GM12873 (cell line): ENCODE results near the gene PKP1.

Experiments
- TF ChIP-seq, protein P1 (sequence below): IDR thresholded peaks from 2 replicates; pipeline ENCODE4 v1.5.1; 2012; ENCODE audit warnings: low read depth, mild to moderate bottlenecking, moderate library complexity, low read length, control low read depth; ENCODE audit not compliant: insufficient read depth; ENCODE audit errors: missing control alignments

PKP1 gene

DNA sequence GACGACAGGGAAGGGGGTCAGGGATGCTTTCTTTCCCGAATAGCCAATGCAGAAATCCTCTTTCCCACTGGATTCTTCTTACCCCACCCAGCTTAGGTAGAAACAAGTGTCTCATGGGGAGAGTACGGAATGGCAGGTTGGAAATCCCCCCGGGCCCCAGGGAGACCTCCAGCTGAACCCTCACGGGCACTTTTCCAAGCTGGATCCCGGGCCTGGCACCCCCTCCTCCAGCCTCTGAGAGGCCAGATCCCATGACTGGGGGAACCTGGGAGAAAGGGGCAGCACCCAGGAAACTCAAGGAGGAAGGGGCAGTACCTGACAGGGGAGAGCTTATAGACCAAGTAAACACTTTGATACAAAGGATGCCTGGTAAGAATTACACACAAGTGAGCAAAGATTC, 1.3 kb downstream of the PKP1 start:
- TF ChIP-seq, protein P1, sequence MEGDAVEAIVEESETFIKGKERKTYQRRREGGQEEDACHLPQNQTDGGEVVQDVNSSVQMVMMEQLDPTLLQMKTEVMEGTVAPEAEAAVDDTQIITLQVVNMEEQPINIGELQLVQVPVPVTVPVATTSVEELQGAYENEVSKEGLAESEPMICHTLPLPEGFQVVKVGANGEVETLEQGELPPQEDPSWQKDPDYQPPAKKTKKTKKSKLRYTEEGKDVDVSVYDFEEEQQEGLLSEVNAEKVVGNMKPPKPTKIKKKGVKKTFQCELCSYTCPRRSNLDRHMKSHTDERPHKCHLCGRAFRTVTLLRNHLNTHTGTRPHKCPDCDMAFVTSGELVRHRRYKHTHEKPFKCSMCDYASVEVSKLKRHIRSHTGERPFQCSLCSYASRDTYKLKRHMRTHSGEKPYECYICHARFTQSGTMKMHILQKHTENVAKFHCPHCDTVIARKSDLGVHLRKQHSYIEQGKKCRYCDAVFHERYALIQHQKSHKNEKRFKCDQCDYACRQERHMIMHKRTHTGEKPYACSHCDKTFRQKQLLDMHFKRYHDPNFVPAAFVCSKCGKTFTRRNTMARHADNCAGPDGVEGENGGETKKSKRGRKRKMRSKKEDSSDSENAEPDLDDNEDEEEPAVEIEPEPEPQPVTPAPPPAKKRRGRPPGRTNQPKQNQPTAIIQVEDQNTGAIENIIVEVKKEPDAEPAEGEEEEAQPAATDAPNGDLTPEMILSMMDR, result no peak

DNA sequence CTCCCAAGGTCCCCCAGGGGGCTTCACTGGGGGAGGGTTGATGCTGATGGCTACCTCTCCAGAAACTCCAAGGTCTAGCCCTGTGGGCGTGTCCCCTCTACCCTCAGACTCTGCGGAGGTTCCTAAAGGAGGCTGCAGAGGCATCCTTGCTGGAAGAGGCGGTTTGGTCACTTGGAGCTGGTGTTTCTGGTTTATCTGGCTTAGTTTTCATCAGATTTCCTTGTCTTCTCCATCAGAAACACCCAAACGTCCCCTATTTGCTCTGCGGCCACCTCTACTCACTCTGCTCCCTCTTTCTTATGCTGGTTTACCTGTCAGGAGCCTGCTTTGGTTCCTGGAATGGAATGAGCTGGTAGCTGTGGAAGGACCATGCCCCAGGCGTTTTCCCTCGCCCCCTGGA, 2.5 kb downstream of the PKP1 start:
- TF ChIP-seq, protein P1, result no peak

DNA sequence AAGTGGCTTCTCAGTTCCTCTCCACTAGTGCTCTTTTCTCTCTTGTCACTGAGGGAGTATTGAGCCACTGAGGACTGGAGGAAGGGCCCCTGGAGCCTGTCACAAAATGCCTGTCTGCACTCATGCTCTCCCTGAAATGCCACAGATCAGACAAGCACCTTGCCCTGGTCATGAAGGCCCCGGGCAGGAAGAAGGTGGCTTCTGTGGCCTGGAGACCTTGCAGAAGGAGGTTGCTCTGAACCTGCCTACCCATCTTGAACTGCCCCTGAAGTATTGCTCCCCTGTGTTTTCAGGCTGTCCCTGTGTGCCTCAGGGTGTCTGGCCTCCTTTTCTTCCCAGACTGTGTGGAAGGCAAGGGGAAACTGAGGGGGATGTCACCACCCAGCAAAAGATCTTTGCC, 3.1 kb downstream of the PKP1 start:
- TF ChIP-seq, protein P1, result no peak

DNA sequence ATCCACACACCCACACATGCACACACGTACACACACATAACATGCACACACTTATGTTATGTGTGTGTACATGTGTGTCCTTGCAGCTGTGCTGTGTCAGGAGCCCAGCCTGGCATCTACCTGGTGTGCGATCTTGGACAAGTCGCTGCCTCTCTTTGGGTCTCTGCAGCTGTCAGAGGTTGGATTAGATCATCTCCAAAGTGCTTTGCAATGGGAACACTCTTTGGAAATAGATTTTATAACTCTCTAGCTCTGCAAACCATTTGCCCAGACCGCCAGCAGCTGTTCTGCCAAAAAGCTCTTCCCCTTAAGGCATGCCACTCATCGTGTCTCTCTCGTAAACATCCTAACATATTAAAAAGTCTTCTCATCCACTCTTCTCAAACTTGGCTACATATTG, 4.7 kb downstream of the PKP1 start:
- TF ChIP-seq, protein P1, result no peak

DNA sequence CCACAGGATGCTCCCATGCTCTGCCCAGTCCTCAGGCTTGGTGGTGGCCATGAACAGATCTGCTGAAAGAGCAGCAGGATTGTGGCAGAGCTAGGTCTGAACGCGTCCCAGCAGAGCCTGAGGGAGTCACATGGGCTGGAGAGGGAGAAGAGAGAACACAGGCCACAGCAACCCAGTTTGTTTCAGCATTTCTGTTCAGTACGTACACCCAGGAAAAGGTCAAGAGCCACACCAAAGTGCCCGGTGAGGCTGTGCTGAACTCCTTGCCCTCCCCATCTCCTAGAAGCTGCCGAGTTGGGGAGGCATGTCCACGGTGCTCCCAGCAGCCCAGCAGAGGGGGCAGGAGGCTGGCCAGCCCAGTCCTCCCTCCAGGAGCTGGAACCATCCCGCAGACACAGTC, 5.5 kb downstream of the PKP1 start:
- TF ChIP-seq, protein P1, result no peak

DNA sequence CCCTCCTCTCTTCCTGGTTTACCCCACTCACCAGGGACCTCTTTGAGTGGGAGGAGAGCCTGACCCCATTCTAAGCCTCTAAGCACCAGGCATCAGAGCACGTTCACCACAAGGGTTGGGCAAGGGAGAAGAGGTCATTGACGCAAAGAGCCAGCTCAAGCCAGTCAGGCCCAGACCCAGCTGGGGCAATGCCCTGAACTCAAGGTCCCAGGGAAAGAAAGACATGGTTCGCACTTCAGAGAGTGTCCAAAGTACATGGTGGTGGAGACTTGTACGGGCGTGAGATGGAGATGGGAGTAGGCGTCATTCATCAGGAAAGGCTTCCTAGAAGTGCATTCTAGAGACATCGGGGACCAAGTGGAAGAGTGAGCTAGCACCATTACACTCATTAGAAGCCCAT, 7.2 kb downstream of the PKP1 start:
- TF ChIP-seq, protein P1, result no peak

DNA sequence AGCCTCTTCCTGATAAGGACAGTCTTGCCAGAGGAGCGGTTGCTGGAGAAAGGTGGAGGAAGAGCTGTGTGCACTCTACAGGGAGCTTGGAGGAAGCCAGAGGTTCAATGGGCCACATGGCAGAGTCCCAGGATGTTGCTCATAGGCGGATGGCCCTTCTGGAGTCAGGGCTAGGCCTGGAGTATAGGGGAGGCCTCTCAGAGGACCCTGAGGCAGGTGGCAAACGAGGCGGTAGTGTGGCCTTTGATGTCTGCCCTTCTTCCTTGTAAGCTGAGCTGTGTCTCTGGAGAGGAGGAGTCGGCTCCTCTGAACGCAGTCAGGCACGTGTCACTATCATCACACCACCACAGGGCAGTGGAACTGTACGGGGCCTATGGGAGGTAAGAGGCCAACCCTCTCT, 8.6 kb downstream of the PKP1 start:
- TF ChIP-seq, protein P1, result no peak
